Osteocyte (in vitro differentiated cells): ENCODE data around the gene PCDHGA7. TPM values are rescaled to one million over a fixed set of nuclear protein-coding genes. Genes with fewer than 3 reads are reported as not detected.
A peak's percentile ranks its signal among the peaks of the same experiment; 100 is the strongest.

ENCODE experiments used
- DNase-seq: peaks from one replicate; pipeline ENCODE4 v3.0.0; 2021; ENCODE audit warnings: mixed read lengths; ENCODE audit not compliant: unreplicated experiment; ENCODE audit errors: extremely low spot score
- H3K27ac Mint-ChIP-seq: one replicate; pipeline ENCODE4 v1.8.0; 2021; ENCODE audit warnings: mild to moderate bottlenecking, mixed read lengths; ENCODE audit not compliant: unreplicated experiment
- H3K27me3 Mint-ChIP-seq: one replicate; pipeline ENCODE4 v1.8.0; 2021; ENCODE audit warnings: mixed read lengths; ENCODE audit not compliant: unreplicated experiment
- H3K36me3 Mint-ChIP-seq: one replicate; pipeline ENCODE4 v1.8.0; 2021; ENCODE audit warnings: mixed read lengths; ENCODE audit not compliant: unreplicated experiment
- H3K4me1 Mint-ChIP-seq: one replicate; pipeline ENCODE4 v1.8.0; 2021; ENCODE audit warnings: mixed read lengths; ENCODE audit not compliant: unreplicated experiment
- H3K4me3 Mint-ChIP-seq: one replicate; pipeline ENCODE4 v1.8.0; 2021; ENCODE audit warnings: mild to moderate bottlenecking, moderate library complexity, mixed read lengths; ENCODE audit not compliant: unreplicated experiment
- H3K9me3 Mint-ChIP-seq: one replicate; pipeline ENCODE4 v1.8.0; 2021; ENCODE audit warnings: mixed read lengths; ENCODE audit not compliant: unreplicated experiment
- total RNA-seq: library from RNA; stranded (reverse); gene quantifications from 2 replicates; pipeline ENCODE4 v1.2.1, GENCODE V29; 2021
- TF ChIP-seq, protein P1 (sequence below): fragments of 200-600 bp; sonication (generic); IDR thresholded peaks from 2 replicates; pipeline ENCODE4 v1.5.0; 2021; ENCODE audit warnings: antibody characterized with exemption, mild to moderate bottlenecking, moderate library complexity

The PCDHGA7 gene
- total RNA-seq, 1 donor from 2014 or later = 0.11 TPM

GRCh38 chr5:141354900-141355469, 27.6 kb upstream of the PCDHGA7 start, which contains the start of gene PCDHGA4:
Gene PCDHGA4, plus strand, starts transcription at chr5:141355021. Its CDS starts 87 bp downstream, at chr5:141355108.
- DNase-seq = no peak
- Mint-ChIP-seq H3K27me3 (no peaks in the 10 kb centered on the region), H3K27ac (no peak within 1 kb of the TSS), H3K36me3 (peaks cover 1% of the 10 kb centered on the region), H3K4me3 (no peak within 1 kb of the TSS), H3K4me1 (peaks cover 1% of the 10 kb centered on the region), H3K9me3 (peaks cover 35% of the 10 kb centered on the region)
- TF ChIP-seq, protein P1, sequence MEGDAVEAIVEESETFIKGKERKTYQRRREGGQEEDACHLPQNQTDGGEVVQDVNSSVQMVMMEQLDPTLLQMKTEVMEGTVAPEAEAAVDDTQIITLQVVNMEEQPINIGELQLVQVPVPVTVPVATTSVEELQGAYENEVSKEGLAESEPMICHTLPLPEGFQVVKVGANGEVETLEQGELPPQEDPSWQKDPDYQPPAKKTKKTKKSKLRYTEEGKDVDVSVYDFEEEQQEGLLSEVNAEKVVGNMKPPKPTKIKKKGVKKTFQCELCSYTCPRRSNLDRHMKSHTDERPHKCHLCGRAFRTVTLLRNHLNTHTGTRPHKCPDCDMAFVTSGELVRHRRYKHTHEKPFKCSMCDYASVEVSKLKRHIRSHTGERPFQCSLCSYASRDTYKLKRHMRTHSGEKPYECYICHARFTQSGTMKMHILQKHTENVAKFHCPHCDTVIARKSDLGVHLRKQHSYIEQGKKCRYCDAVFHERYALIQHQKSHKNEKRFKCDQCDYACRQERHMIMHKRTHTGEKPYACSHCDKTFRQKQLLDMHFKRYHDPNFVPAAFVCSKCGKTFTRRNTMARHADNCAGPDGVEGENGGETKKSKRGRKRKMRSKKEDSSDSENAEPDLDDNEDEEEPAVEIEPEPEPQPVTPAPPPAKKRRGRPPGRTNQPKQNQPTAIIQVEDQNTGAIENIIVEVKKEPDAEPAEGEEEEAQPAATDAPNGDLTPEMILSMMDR = no peak

- no peaks in the 10 kb centered on the region for H3K36me3 Mint-ChIP-seq
- TF ChIP-seq, protein P1 = no peak
- DNase-seq = no peak
- H3K4me3 Mint-ChIP-seq = no peak overlapping the region
- peaks cover 37% of the 10 kb centered on the region for H3K9me3 Mint-ChIP-seq
- H3K4me1 Mint-ChIP-seq = no peaks in the 10 kb centered on the region
- no peaks in the 10 kb centered on the region for H3K27me3 Mint-ChIP-seq
- H3K27ac Mint-ChIP-seq = no peak overlapping the region
Measured at GRCh38 chr5:141355641-141356040, 26.9 kb upstream of the PCDHGA7 start.

- Mint-ChIP-seq H3K9me3 (peaks cover 38% of the 10 kb centered on the region), H3K27me3 (no peaks in the 10 kb centered on the region), H3K36me3 (no peaks in the 10 kb centered on the region), H3K4me1 (no peaks in the 10 kb centered on the region), H3K27ac (no peak overlapping the region), H3K4me3 (no peak overlapping the region)
- no peak for DNase-seq
- TF ChIP-seq, protein P1 = no peak
Measured at GRCh38 chr5:141356133-141356532, 26.4 kb upstream of the PCDHGA7 start.

DNA sequence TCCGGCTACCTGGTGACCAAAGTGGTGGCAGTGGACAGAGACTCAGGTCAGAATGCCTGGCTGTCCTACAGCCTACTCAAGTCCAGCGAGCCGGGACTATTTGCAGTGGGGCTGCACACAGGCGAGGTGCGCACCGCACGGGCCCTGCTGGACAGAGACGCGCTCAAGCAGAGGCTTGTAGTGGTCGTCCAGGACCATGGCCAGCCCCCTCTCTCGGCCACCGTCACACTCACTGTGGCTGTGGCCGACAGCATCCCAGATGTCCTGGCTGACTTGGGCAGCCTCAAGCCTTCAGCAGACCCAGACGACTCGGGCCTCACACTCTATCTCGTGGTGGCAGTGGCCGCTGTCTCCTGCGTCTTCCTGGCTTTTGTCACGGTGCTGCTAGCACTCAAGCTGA, 25.6 kb upstream of the PCDHGA7 start:
- DNase-seq = no peak
- Mint-ChIP-seq H3K4me3 (no peak overlapping the region), H3K27ac (no peak overlapping the region), H3K36me3 (no peaks in the 10 kb centered on the region), H3K9me3 (peaks cover 38% of the 10 kb centered on the region), H3K27me3 (no peaks in the 10 kb centered on the region), H3K4me1 (no peaks in the 10 kb centered on the region)
- TF ChIP-seq, protein P1 = no peak

GRCh38 chr5:141359790-141360426, 22.6 kb upstream of the PCDHGA7 start, which contains the start of gene PCDHGB2:
Gene PCDHGB2, plus strand, starts transcription at chr5:141359994. Its CDS starts 142 bp downstream, at chr5:141360136.
- TF ChIP-seq, protein P1 = peak; percentile 9
- no peak within 1 kb of the TSS for H3K27ac Mint-ChIP-seq

More at GRCh38 chr5:141359790-141360426, 22.6 kb upstream of the PCDHGA7 start, which contains the start of gene PCDHGB2:
- Mint-ChIP-seq H3K27me3 (no peaks in the 10 kb centered on the region), H3K4me1 (no peaks in the 10 kb centered on the region), H3K4me3 (no peak within 1 kb of the TSS), H3K36me3 (no peaks in the 10 kb centered on the region), H3K9me3 (peaks cover 45% of the 10 kb centered on the region)
- DNase-seq = no peak
